ENCODE data around the gene DCLRE1C. TPM values are rescaled to one million over a fixed set of nuclear protein-coding genes. Genes with fewer than 3 reads are reported as not detected.
A peak's percentile ranks its signal among the peaks of the same experiment; 100 is the strongest.
"Not testable (repeated sequence)": the region's sequence is repeated elsewhere in the genome, so short reads cannot be mapped to it uniquely, and the experiment has no call there.

Gene DCLRE1C
- total RNA-seq, 2 donors from 2014 or later, result 20.8 to 20.9 TPM

- DNase-seq (ENCODE audit: low spot score in 2 of 2) (peak in 1 of 2 donors; percentile 16), ATAC-seq (peak; percentile 49 to 63)
- Mint-ChIP-seq H3K9me3 (no peaks in the 10 kb centered on the region), H3K27ac (peak overlapping the region; percentile 98), H3K36me3 (peaks cover 18 to 20% of the 10 kb centered on the region in 2 donors)
These were observed 384 bp downstream of the DCLRE1C start for GRCh38 chr10:14953424-14954000.

GRCh38 chr10:14952851-14953423, 959 bp downstream of the DCLRE1C start:
- DNase-seq (ENCODE audit: low spot score in 2 of 2) (no peak), ATAC-seq (no peak)
- Mint-ChIP-seq H3K9me3 (no peaks in the 10 kb centered on the region), H3K36me3 (peaks cover 18 to 20% of the 10 kb centered on the region in 2 donors), H3K27ac (peak overlapping the region; percentile 98)

- Mint-ChIP-seq H3K36me3 (peaks cover 20 to 28% of the 10 kb centered on the region in 2 donors), H3K27ac (peak overlapping the region in 1 of 2 donors; percentile 50)
- no peak for DNase-seq (ENCODE audit: low spot score in 2 of 2)
These were observed 4.6 kb downstream of the DCLRE1C start for GRCh38 chr10:14949291-14949690.

GRCh38 chr10:14947268-14947667, 6.6 kb downstream of the DCLRE1C start:
- DNase-seq (ENCODE audit: low spot score in 2 of 2), result no peak
- H3K9me3 Mint-ChIP-seq, result no peaks in the 10 kb centered on the region
- H3K36me3 Mint-ChIP-seq, result peaks cover 10 to 23% of the 10 kb centered on the region in 2 donors
- H3K27ac Mint-ChIP-seq, result no peak overlapping the region
- ATAC-seq, result no peak

More at GRCh38 chr10:14949291-14949690, 4.6 kb downstream of the DCLRE1C start:
- ATAC-seq, result no peak
- no peaks in the 10 kb centered on the region for H3K9me3 Mint-ChIP-seq

GRCh38 chr10:14945108-14945507, 8.8 kb downstream of the DCLRE1C start:
- ATAC-seq (no peak), DNase-seq (ENCODE audit: low spot score in 2 of 2) (no peak)
- Mint-ChIP-seq H3K27ac (peak overlapping the region in 1 of 2 donors; percentile 9), H3K9me3 (no peaks in the 10 kb centered on the region), H3K36me3 (peaks cover 6 to 17% of the 10 kb centered on the region in 2 donors)

- not testable (repeated sequence) for DNase-seq (ENCODE audit: low spot score in 2 of 2); ATAC-seq; H3K9me3 Mint-ChIP-seq
- H3K27ac Mint-ChIP-seq, result peak overlapping the region; percentile 35 to 39
- peaks cover 6 to 13% of the 10 kb centered on the region in 2 donors for H3K36me3 Mint-ChIP-seq
These were observed 11.0 kb downstream of the DCLRE1C start for GRCh38 chr10:14942950-14943338.

GRCh38 chr10:14942147-14942949, 11.5 kb downstream of the DCLRE1C start:
- Mint-ChIP-seq H3K27ac (peak overlapping the region; percentile 35 to 39), H3K36me3 (peaks cover 6 to 13% of the 10 kb centered on the region in 2 donors)
- H3K9me3 Mint-ChIP-seq; ATAC-seq; DNase-seq (ENCODE audit: low spot score in 2 of 2): not testable (repeated sequence)

- not testable (repeated sequence) for H3K27ac Mint-ChIP-seq, H3K9me3 Mint-ChIP-seq, H3K36me3 Mint-ChIP-seq
- peak in 1 of 2 donors; percentile 79 for DNase-seq (ENCODE audit: low spot score in 2 of 2)
- peak; percentile 43 to 98 for ATAC-seq
These were observed 14.9 kb downstream of the DCLRE1C start for GRCh38 chr10:14938971-14939370.

GRCh38 chr10:14936584-14936983, 17.3 kb downstream of the DCLRE1C start:
- peaks cover 9 to 10% of the 10 kb centered on the region in 2 donors for H3K36me3 Mint-ChIP-seq
- no peak overlapping the region for H3K27ac Mint-ChIP-seq
- no peak for ATAC-seq
- no peaks in the 10 kb centered on the region for H3K9me3 Mint-ChIP-seq
- DNase-seq (ENCODE audit: low spot score in 2 of 2), result no peak

GRCh38 chr10:14930610-14931009, 23.3 kb downstream of the DCLRE1C start:
- ATAC-seq (no peak), DNase-seq (ENCODE audit: low spot score in 2 of 2) (no peak)
- Mint-ChIP-seq H3K36me3 (peaks cover 17 to 27% of the 10 kb centered on the region in 2 donors), H3K27ac (no peak overlapping the region), H3K9me3 (no peaks in the 10 kb centered on the region)

GRCh38 chr10:14926722-14927416, 27.0 kb downstream of the DCLRE1C start:
- H3K36me3 Mint-ChIP-seq, result peaks cover 9 to 28% of the 10 kb centered on the region in 2 donors

GRCh38 chr10:14926061-14926470, 27.8 kb downstream of the DCLRE1C start:
- ATAC-seq (no peak), DNase-seq (ENCODE audit: low spot score in 2 of 2) (no peak)
- peaks cover 16 to 36% of the 10 kb centered on the region in 2 donors for H3K36me3 Mint-ChIP-seq
- no peaks in the 10 kb centered on the region for H3K9me3 Mint-ChIP-seq
- H3K27ac Mint-ChIP-seq, result no peak overlapping the region

More at GRCh38 chr10:14926722-14927416, 27.0 kb downstream of the DCLRE1C start:
- ATAC-seq (no peak), DNase-seq (ENCODE audit: low spot score in 2 of 2) (no peak)
- no peaks in the 10 kb centered on the region for H3K9me3 Mint-ChIP-seq
- H3K27ac Mint-ChIP-seq, result no peak overlapping the region

GRCh38 chr10:14925268-14925667, 28.6 kb downstream of the DCLRE1C start:
- ATAC-seq (no peak), DNase-seq (ENCODE audit: low spot score in 2 of 2) (no peak)
- Mint-ChIP-seq H3K27ac (no peak overlapping the region), H3K9me3 (no peaks in the 10 kb centered on the region), H3K36me3 (peaks cover 20 to 43% of the 10 kb centered on the region in 2 donors)

- ATAC-seq, result no peak
- no peaks in the 10 kb centered on the region for H3K9me3 Mint-ChIP-seq
- no peak overlapping the region for H3K27ac Mint-ChIP-seq
- DNase-seq (ENCODE audit: low spot score in 2 of 2), result no peak
- H3K36me3 Mint-ChIP-seq, result peaks cover 32 to 55% of the 10 kb centered on the region in 2 donors
These were observed 29.9 kb downstream of the DCLRE1C start for GRCh38 chr10:14924013-14924412.

- peaks cover 63 to 80% of the 10 kb centered on the region in 2 donors for H3K36me3 Mint-ChIP-seq
- no peaks in the 10 kb centered on the region for H3K9me3 Mint-ChIP-seq
These were observed 34.9 kb downstream of the DCLRE1C start for GRCh38 chr10:14918964-14919363.

GRCh38 chr10:14917827-14918226, 36.1 kb downstream of the DCLRE1C start:
- Mint-ChIP-seq H3K36me3 (peaks cover 69 to 91% of the 10 kb centered on the region in 2 donors), H3K27ac (no peak overlapping the region), H3K9me3 (no peaks in the 10 kb centered on the region)
- no peak for ATAC-seq
- no peak for DNase-seq (ENCODE audit: low spot score in 2 of 2)

More at GRCh38 chr10:14918964-14919363, 34.9 kb downstream of the DCLRE1C start:
- H3K27ac Mint-ChIP-seq, result no peak overlapping the region
- ATAC-seq, result no peak
- DNase-seq (ENCODE audit: low spot score in 2 of 2), result no peak
